GM19238 (cell line): ENCODE measurements around the gene AIF1L.

ENCODE experiments used
- DNase-seq: peaks from one replicate; pipeline ENCODE4 v3.0.0; 2011; ENCODE audit warnings: low spot score; ENCODE audit not compliant: insufficient read length

AIF1L gene

DNA sequence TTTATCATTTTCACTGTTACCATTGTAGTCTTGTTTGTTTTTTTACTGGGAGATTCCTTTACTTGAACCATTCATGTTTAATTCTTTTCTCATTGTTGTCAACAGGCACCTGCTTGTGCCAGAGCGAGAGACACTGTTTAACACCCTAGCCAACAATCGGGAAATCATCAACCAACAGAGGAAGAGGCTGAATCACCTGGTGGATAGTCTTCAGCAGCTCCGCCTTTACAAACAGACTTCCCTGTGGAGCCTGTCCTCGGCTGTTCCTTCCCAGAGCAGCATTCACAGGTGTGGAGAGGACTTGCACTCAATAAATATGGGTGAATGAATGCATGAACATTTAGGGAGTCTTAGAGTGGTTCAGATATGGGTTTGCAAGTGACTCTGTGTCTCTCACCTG lies 66.6 kb downstream of the AIF1L start:
- no peak for DNase-seq

DNA sequence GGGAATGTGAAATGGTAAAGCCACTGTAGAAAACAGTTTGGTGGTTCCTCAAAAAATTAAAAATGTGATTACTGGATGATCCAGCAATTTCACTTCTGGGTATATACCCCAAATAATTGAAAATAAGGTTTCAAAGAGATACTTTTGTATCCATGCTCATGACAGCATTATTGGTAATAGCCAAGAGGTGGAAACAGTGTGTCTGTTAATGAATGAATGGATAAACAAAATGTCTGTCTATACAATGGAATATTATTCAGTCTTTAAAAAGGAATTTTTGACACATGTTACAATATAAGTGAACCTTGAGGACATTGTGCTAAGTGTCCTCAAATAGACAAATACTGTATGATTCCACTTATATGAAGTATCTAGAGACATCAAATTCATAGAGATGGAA lies 69.2 kb downstream of the AIF1L start:
- no peak for DNase-seq

DNA sequence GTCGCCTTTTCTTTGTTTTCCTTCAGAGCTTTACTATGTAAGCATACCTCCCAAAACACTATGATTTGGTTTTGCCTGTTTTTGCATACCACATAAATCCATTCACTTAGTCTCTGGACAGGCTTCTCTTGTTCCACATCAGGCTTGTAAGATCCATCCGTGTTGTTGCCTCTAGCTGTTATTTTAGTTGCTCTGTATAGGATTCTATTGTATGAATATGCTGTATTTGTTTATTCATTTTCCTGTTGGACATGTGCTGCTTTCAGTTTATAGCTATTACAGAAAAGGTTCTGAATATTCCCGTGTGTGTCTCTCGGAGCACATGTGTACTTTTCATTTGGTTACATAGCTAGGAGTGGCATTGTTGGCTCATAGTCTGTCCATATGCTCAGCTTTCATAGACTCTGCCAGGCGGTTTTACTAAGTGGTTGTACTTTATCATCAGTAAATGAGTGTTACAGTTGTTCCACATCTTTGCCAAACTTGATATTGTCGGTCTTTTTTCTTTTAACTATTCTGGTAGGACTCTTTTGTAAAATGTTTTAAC lies 70.9 kb downstream of the AIF1L start:
- no peak for DNase-seq

DNA sequence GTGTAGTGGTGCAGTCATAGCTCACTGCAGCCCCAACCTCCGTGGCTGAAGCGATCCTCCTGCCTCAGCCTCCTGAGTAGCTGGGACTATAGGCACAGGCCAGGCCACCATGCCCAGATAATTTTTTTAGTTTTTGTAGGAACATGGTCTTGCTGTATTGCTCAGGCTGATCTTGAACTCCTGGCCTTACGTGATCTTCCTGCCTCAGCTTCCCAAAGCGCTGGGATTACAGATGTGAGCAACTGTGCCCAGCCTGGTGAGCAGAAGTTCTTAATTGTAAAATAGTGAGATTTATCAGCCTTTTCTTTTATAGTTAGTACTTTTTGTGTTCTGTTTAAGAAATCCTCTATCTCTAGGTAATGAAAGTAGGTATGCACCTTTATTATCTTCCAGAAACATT lies 71.6 kb downstream of the AIF1L start:
- DNase-seq, result no peak

DNA sequence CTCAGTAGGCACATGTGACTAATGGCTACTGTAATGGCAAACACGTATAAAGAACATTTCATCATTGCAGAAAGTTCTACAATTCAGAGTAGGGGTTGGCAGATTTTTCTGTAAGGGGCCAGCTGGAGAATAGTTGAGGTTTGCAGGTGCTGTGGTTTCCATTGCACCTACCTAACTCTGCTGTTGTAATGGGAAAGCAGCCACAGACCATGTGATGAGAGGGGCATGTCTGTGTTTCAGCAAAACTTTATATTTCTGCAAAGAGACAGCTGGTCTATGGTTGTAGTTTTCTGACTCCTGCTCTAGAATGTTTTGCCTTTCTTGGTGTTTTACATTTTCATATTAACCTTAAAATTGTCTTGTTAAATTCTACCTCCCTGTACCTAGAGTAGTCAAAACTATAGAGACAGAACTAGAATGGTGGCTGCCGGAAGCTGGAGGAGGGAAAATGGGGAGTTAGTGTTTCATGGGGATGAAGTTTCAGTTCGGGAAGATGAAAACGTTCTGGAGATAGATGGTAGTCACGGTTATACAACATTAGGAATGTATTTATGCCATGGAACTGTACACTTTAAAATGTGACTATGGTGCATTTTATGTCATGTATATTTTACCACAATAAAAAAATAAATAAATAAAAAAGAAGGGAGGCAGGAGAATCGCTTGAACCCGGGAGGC lies 73.4 kb downstream of the AIF1L start:
- no peak for DNase-seq
